CD4-positive, alpha-beta T cell treated with Interferon gamma for 1 hour (primary cell): Measurements from ENCODE around the gene GPR26.

Source experiments
- DNase-seq: peaks from one replicate; pipeline ENCODE4 v3.0.0-alpha.2; 2020

GPR26 gene

DNA sequence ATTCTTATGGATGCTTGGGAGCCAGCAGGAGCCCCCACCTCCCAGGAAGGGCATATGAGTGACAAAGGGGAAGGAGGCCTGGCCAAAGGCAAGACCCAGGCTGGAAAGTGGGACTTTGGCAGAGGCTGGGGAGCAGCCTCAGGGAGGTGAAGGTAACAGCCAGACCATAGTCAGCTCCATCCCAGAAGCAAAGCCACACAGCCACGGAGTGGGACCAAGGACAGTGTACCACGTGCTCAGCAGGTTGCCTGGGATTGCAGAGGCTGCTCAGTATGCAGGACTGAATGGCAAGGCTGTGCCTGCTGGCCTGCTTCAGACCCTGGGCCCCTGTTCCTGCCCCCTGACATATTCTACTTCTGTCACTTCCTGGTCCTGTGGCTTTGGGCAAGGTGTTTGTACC lies 17.6 kb upstream of the GPR26 start:
- DNase-seq: no peak

DNA sequence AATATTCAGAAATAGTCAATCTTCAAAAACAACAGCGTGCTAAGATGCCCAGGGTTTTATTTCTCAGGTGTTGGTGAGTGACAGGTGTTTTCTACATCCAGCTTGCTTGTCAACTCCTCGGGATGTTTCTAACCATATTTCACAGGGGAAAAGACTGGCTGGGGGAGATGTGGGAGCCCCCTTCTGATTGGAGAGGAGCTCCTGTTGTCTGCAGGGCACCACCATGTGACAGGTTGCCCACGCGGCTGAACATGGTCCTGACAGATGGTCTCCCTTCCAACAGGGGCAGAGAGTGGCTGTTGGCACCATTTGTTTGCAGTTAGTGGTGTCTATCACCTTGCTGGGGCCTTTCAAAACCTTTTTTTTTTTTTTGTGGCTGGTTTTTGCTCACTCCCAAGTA lies 16.5 kb upstream of the GPR26 start:
- no peak for DNase-seq

DNA sequence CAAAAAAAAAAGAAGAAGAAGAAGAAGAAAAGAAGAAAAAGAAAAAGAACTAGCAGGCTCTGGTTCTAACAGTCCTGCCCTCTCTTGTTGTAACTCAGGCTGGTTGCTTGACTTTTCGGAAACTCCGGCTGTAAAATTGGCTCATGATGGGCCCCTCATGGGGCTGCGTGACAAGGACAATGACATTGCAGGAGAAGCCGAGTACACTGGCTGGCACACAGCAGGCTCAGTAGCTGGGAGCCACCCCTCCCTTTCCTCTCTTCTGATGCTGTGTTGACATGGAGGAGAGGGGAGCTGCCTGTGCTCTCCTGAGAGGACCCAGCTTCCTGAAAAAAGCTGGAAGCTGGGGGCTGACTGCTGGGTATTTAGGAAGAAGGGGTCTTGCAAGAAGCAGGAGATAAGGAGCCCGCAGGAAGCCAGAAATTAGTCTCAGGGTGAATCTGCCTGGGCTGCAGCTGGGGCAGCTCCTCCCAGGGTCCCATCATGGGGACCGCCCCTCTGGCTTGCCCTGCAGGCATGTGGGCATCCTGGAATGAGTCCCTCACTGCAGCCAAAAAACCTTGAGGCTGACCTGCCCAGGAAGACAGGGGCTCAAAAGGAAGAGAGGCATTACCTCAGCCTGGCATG lies 14.6 kb upstream of the GPR26 start:
- DNase-seq: no peak

DNA sequence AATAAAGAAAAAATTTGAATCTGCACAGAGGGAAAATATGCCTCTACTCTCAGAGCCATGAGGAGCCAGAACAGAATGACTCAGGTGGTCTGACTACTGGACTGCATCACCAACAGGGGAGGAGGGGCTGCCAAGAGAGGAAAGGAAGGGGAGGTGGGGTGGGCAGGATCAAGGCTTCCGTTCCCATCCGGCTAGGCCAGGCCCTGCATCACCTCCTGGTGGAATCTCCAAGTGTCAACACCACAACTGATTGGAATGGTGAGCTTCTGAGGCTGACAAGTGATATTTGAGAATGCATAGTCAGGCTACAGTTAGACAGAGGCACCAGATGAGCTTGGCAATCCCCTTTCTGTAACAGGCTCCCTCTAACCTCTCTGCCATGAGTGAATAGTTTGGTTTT lies 10.4 kb upstream of the GPR26 start:
- DNase-seq: no peak

DNA sequence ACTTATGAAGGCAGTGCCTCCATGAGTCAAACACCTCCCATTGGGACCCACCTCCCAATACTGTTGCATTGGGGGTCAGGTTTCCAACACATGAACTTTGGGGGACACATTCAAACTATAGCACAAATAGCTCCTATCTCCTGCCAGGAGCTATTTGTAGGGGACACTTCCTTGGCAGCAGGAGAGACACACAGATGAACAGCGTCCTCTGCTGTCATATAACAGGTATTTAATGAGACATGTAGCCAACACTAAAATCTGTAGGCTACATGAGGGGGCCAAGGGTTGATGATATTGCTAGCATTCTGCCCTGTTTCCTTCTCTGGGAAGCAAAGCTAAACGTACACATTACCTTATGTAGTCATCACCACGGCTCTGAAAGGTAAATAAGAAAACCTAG lies 2.6 kb upstream of the GPR26 start:
- no peak for DNase-seq

DNA sequence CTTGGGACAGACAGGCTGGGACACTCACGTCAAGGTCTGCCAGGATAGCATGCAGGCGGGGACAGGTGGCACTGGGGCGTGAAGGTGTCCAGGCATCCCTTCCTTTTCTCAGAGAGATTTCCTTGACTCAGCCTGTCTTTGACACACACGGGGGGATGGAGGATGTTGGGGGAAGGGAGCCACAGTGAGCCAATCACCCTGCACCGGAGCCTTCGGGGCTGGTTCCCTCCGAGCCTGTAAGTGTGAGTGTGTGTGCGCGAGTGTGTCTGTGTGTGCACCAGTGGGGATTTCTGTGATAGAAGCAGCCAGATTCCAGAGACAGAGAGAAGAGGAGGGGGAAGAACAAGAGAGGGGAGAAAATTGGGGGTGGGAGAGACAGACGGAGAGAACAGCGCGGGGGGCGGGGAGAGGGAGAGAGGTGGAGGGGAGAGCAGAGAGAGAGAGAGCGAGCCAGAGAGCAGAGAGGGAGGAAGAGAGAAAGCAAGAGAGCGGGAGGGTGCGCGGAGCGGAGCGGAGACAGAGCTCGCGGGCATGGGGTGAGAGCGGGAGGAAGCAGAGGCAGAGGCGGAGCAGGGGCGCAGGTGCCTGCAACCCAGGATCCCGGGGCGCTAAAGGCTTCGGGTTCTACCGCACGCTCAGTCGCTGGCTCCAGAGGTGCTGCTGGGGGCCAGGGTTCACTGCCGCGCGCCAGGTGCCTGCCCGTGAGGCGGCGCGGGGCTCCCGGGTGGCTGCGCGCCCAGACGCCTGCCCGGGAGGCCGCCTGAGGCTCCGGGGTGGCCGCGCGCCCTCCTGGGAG lies 466 bp upstream of the GPR26 start:
- no peak for DNase-seq

DNA sequence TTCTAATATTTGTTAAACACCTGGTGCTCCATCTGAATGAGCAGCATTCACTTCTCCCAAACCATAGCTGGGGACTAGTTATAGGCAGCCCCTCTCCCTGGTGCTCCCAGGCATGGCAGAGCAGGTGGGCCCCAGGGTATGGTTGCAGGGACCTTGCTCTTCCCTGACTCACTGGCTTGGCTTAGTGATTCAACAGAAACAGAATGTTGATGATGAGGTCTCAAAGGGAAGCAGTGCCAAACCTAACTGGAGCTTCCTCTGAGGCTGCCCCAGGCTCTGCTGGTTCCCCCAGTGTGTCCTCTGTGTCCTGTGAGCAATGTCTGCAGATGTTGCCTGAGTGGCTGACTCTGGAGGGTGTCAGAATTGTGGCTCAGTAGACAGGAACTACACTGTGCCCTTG lies 3.7 kb downstream of the GPR26 start:
- DNase-seq: no peak

DNA sequence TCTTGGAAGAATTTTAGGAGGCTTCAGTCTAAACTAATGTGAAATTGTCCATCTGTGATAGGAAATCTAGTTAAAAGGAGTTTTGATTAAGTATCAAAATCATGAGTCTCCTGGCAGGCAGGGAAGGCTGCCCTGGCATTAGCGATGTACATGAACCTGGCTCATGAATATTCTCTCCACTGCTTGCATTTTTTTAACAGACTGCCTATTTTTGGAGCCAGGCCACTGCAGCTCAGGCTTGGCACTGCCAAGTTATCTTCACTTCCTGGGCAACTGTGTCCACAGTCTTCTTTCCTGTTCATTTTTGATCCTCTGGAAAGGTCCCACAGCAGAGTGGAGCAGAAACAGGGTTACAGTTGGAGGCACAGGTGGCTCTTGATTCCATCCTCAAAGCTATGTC lies 7.0 kb downstream of the GPR26 start:
- no peak for DNase-seq

DNA sequence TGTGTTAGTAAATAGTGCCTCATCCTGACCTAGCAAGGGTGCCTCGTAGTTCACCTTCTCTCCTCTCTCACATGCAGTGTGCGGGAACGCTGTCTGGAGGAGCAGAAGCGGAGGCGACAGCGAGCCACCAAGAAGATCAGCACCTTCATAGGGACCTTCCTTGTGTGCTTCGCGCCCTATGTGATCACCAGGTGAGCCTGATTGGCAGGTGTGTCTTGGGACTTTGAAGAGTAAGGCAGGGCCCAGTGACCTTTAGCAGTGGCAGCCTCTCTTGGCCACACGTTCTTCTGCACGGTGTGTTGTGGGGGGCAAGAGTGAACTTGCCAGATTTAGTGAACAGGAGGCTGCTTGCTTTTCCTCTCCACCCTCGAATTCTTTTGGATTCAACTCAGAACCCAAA lies 8.6 kb downstream of the GPR26 start:
- no peak for DNase-seq

DNA sequence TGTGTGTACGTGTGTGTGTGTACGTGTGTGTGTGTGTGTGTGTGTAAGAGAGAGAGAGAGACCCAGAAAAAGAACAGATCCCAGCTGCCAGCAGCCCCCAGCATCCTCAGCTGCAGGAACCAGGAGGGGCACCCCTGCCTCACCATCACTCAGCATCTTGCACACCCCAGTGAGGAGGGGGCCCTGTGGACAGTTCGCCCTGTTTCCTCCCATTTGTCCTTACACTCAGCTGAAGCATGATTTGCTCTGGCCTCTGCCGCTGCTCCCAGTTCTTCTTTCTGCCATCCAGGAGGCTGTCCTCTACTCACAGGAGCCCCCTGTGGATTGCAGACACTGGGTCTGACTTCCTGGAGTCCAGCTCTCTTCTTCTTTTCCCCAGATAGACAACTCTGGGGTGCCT lies 9.7 kb downstream of the GPR26 start:
- DNase-seq: no peak

DNA sequence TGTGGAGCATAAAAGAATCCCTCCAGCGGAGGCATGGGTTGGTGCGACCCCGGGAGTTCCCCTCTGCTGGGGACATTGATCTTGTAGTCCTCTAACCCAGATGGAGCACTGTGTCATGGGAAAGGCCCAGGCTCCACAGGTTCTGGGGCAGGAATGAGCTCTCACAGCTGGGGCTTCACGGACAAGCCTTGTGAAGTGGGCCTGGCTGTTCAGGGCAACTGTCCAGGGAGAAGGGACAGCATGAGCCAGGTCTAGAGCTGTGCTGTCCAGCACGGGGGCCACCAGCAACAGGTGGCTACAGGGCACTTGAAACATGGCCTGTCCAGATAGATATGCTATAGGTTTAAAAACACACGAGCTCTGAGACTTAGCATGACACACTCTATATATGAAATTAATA lies 11.4 kb downstream of the GPR26 start:
- DNase-seq: no peak

DNA sequence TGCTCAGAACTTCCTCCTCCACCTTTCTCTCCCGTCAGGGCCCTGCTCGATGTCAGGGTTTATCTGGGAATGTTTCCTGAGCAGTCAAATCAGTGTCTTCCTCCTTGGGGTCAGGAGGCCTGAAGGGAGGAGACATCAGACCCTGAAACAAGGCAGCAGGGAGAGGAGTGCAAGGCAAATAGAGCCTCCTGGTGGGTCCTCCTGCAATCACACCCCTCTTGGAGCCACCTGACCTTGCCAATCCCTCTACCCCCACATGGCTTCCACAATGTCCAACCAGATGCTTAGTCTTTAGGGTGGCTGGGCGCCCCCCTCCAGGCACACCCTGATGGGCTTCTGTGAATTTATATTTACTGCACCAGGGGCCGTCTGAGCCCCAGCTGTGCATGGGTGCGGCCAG lies 12.2 kb downstream of the GPR26 start:
- DNase-seq: no peak

DNA sequence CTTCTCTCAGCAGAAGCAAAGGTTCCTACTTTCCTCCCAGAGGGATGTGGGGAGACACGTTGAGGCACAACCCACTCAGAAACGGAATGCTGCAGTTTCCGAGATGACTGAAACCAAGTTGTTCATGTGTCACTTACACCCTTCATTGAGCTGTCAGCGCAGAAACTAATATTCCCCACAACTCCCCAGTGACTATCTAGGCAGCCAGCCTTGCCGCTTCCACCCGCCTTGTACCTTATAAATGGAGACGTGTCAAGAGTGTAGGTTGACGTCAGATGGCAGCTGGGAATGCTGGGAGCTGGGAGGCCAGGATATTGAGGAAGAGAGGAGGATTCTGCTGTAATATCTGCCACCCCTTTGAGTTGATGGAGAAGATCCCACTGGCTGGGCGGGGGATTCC lies 15.1 kb downstream of the GPR26 start:
- DNase-seq: no peak

DNA sequence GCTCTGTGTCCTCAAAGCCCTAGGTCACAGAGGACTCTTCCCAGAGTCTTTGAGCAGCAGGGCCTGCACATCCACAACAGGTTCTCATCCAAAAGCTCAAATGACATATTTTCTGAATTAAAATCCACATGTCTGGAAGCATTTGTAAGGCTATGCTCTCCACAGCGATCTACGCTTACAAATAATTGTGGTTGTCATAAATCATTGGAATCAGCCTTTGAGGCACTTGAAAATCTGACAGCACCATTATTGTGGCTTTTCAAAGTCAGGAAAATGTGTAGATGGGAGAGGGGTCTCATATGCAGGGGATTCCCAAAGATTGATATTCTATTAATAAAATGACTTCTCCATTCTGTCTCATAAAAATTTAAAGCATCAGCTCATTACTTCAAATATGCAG lies 16.3 kb downstream of the GPR26 start:
- DNase-seq: no peak

DNA sequence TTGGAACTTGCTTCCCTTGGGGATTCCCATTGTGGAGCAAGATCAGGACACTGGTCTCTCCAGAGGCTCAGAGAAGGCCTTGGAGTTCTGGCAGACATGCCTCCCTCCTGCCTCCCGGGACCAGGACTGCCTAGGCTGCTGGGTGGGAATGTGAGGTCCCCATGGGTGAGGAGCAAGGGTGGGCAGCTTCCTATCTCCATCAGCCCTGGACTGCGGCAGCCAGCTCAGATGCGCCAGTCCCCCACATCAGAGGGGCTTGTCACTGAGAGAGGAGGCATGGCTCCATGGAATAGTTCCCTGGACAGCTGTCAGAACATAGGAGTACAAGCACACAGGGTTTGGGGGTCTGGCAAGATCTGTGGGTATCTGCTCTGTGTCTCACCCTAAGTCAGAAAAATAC lies 17.3 kb downstream of the GPR26 start:
- no peak for DNase-seq

DNA sequence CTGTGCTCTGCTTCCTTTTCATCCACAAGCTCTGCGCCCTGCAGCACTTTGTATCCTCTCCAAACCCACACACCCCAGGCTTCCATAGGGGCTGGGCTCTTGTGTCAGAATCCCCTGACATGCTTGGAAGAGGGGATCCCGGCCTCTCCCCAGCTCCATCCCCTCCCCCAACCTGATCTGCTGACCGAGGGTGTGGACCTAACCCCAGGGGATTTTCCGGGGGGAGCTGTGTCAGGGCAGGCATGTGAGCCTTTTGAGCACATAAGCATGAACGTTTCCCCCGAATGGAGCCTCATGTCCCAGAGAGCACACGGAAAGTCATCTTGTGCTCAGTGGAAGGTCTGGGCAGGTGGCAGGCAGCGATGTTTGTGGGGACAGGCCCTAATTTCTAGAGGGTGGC lies 17.7 kb downstream of the GPR26 start:
- no peak for DNase-seq

DNA sequence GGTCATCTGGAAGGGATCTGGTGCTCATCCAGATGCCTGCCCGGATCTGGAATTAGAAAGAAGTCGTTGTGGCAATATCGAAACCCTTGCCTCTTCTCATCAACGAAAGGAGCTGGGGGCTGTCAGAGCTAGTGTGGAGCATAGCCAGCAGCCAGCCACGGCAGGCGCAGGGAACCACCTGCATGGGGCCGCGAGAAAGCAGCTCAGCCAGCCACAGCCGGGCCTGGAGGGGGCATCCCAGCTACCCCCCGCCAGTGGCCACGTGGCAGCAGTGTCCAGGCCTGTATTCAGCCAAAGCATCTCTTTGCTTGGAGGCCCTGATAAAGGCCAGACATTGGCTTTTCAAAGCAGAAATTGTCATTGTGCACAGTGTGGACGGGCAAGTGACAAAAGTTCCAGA lies 19.1 kb downstream of the GPR26 start:
- no peak for DNase-seq

DNA sequence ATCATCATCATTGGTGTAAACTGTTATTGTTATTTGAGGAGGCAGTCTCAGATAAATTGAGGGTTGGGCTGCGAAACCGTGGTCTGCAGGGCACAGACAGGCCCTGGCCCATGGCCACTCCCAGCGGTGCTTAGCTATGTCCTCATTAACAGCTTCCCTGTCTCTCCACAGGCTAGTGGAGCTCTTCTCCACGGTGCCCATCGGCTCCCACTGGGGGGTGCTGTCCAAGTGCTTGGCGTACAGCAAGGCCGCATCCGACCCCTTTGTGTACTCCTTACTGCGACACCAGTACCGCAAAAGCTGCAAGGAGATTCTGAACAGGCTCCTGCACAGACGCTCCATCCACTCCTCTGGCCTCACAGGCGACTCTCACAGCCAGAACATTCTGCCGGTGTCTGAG lies 21.6 kb downstream of the GPR26 start:
- DNase-seq: no peak

DNA sequence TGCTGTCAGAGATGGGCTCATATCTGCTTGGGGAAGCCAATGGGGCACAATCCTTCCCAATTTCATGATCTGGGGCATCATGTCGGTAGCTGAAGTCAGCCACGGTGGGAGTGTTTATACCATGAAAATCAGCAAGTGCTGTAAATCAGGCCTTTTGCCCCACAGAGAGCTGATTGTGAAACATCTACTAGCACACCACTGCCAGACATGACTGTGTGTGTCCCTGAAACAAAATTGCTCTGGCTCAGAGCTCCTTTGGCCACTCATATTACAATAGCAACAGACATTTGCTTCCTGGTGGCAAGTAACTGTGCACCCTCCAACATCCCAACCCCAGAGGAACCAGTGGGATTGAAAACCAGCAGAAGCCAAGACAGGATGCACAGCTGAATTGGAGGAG lies 23.7 kb downstream of the GPR26 start:
- DNase-seq: no peak

DNA sequence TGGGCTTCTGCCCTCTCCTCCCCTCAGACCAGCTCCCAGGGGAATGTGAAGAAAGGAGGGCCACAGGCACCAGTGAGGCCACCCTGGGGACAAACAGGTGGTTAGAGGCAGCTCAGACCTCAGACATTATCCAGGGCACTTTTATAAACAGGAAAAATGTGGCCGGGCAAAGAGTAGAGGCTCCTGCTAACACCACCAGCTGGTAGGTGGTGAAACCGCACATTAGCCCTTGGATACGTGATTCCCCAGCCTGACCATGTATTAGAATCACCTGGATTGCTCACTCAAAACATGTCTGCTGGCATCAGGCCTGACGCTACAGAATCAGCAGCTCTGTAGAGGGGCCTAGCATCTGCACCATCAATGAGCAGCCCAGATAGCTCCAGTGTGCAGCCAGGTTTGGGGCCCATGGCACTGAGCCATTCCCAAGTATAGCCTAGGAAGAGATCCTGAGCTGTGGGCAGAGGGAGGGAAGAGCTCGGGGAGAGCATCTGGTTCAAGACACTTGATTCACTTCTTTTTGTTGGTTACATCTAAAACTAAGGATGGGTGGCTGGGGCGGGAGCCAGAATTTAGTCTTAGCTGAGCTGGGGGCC lies 37.1 kb downstream of the GPR26 start:
- no peak for DNase-seq

DNA sequence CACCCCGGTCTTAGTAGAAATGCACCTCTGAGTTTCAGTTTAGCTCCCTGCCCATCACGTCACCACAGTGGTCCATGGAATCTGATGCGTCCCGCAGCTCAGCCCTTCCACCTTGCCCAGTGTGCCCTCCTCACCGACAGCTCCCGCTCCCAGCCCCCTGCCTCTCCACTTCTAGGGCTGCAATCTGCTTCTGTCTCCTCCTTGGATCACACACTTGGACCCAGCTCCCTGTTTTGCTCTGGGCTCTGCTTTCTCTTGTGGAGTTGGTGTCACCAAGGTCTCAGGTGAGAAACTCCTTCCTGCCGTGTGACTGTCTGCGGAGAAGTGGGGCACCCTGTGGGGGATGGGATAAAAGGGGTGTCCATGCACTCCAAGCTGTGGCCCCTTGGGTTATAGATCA lies 37.9 kb downstream of the GPR26 start:
- DNase-seq: no peak

DNA sequence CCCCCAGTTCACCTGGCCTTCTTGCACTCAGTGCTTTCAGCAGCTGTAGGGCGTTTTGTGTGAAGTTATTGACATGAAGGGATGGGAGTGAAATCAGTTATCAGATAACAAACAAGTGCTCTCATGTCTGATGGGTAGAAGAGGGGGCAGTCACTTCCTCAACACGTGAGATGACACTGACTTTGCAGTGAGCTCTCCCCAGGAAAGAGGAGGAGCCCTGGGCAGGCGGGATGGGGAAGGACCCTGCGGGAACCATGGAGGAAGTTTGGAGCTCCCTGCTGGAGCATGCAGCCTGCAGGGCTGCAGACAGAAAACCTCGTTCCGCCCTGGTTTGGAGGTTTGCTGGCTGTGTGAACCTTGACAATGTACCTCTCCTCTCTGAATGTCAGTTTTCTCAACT lies 38.7 kb downstream of the GPR26 start:
- DNase-seq: no peak

DNA sequence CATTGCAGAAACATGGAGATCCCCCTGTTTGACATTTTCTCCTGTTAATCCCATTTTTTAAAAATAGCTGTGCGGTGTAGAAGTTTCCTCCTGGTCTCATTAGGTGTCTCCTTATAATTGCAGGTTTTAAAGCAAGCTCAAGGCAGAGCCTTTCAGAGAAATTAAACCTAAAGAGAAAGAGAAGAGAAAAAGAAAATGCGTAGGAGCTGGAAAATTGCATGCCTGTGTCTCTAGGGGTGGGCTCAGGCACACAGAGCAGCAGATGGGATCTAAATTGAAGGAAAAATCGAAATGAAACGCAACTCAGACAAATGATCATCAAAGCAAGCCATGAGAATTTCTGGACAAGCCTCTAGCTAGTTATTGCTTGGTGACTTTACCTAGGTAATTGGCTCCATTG lies 40.1 kb downstream of the GPR26 start:
- no peak for DNase-seq

DNA sequence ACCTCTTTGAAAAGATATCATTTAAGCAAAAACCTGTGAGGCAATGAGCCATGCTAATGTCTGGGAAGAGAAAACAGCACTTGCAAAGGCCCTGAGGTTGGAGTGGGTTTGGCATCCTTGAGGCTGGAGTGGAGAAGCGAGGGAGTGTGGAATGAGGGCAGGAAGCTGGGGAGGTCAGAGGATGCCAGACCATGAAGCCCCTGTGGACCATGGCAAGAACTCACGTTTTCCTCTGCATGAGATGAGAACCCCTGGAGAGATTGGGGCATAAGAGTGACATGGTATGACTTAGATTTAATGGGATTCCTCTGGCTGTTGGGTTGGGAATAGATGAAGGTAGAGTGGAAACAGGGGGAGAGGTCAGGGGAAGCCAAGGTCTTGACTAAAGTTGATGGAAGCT lies 49.4 kb downstream of the GPR26 start:
- no peak for DNase-seq

DNA sequence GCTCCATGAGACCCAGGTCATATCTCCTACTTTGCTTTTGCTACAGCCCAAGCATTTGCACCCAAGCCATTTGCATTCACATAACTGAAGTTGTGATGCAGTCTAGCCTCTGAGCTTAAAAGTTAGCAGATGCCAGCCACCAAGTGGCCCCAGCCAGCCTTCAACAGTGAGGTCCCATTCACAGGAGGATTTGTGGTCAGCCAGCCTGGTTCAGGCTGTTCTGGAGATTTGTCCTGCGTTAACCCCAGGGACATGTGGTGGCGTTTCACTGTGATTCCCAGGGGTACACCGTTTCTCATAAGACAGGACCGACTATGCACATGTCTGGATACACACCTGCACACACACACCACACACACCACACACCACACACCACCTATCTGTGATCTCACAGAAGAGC lies 51.2 kb downstream of the GPR26 start:
- DNase-seq: no peak
